ENCODE data around the gene ZNF385C. TPM values are rescaled to one million over a fixed set of nuclear protein-coding genes. Genes with fewer than 3 reads are reported as not detected.

ZNF385C gene
- total RNA-seq, 1 experiment from 2014 or later = 3.7 TPM

- no peaks in the 10 kb centered on the region for H3K9me3 Mint-ChIP-seq
- H3K36me3 Mint-ChIP-seq = no peaks in the 10 kb centered on the region
- POLR2A ChIA-PET = interaction anchor here (0.6 to 1.5 kb wide), 2 partner anchors 11 to 116 kb away, joined by 3 read pairs; no protein-coding TSS in a partner anchor
- peaks cover 4% of the 10 kb centered on the region for H3K27me3 Mint-ChIP-seq (ENCODE audit: low read depth)
- peaks cover 37% of the 10 kb centered on the region for H3K4me1 Mint-ChIP-seq
- no peak overlapping the region for H3K4me3 Mint-ChIP-seq
- CTCF ChIA-PET = interaction anchor here (0.6 to 4.9 kb wide), 7 partner anchors 11 to 391 kb away, joined by 3 to 26 read pairs (median 6); no protein-coding TSS in a partner anchor
- ATAC-seq (no peak), DNase-seq (ENCODE audit: low spot score) (no peak)
- no peak overlapping the region for H3K27ac Mint-ChIP-seq
- no peak for TF ChIP-seq JUN (CRISPR knock-in tag; IDR thresholded peaks at IDR 0.05)
These were observed 41.6 kb downstream of the ZNF385C start for GRCh38 chr17:42056635-42057034.

GRCh38 chr17:42055496-42055895 is 42.8 kb downstream of the ZNF385C start:
- peaks cover 46% of the 10 kb centered on the region for H3K4me1 Mint-ChIP-seq
- no peaks in the 10 kb centered on the region for H3K9me3 Mint-ChIP-seq
- H3K36me3 Mint-ChIP-seq = no peaks in the 10 kb centered on the region
- CTCF ChIA-PET = interaction anchor here (0.9 to 4.9 kb wide), 13 partner anchors 11 to 472 kb away, joined by 3 to 26 read pairs (median 4); partner anchors contain the start of genes DHX58 and NKIRAS2
- TF ChIP-seq SMAD4 (CRISPR knock-in tag; IDR thresholded peaks at IDR 0.05) (no peak), MYBL2 (CRISPR knock-in tag; IDR thresholded peaks at IDR 0.05) (no peak), FOXP1 (CRISPR knock-in tag; IDR thresholded peaks at IDR 0.05; ENCODE audit: borderline replicate concordance) (no peak)
- TF ChIP-seq, protein P1, sequence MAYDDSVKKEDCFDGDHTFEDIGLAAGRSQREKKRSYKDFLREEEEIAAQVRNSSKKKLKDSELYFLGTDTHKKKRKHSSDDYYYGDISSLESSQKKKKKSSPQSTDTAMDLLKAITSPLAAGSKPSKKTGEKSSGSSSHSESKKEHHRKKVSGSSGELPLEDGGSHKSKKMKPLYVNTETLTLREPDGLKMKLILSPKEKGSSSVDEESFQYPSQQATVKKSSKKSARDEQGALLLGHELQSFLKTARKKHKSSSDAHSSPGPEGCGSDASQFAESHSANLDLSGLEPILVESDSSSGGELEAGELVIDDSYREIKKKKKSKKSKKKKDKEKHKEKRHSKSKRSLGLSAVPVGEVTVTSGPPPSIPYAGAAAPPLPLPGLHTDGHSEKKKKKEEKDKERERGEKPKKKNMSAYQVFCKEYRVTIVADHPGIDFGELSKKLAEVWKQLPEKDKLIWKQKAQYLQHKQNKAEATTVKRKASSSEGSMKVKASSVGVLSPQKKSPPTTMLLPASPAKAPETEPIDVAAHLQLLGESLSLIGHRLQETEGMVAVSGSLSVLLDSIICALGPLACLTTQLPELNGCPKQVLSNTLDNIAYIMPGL (CRISPR knock-in tag; IDR thresholded peaks at IDR 0.05) = no peak
- H3K27ac Mint-ChIP-seq = no peak overlapping the region
- DNase-seq (ENCODE audit: low spot score) (no peak), ATAC-seq (no peak)
- POLR2A ChIA-PET = interaction anchor here (1.5 kb wide), 1 partner anchor 12 kb away, joined by 3 read pairs; no protein-coding TSS in a partner anchor
- H3K27me3 Mint-ChIP-seq (ENCODE audit: low read depth) = peaks cover 6% of the 10 kb centered on the region
- H3K4me3 Mint-ChIP-seq = no peak overlapping the region

DNA sequence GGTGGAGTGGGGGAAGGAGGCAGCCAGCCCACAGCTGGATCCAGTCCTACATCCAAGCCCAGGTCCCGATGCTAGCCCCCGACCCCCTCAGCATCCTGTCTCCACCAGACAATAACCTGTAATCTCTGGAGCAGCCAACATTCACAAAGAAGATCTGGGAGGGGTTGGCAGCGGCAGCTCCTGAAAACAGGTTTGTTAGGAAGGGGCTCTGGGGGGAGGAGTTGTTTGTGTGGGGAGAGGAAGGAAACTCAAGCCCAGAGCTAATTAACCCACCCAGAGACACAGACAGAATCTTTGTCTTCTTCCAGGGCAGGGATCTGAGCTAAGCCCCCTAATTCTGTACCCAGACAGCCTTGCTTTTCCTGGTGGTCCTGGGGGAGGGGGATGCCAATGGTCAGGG is 43.2 kb downstream of the ZNF385C start:
- Mint-ChIP-seq H3K4me1 (peaks cover 46% of the 10 kb centered on the region), H3K9me3 (no peaks in the 10 kb centered on the region), H3K27me3 (ENCODE audit: low read depth) (peaks cover 6% of the 10 kb centered on the region), H3K27ac (no peak overlapping the region), H3K36me3 (no peaks in the 10 kb centered on the region), H3K4me3 (peak overlapping the region; percentile 3; the same call in 1 of the 2 replicates)
- TF ChIP-seq, protein P2, sequence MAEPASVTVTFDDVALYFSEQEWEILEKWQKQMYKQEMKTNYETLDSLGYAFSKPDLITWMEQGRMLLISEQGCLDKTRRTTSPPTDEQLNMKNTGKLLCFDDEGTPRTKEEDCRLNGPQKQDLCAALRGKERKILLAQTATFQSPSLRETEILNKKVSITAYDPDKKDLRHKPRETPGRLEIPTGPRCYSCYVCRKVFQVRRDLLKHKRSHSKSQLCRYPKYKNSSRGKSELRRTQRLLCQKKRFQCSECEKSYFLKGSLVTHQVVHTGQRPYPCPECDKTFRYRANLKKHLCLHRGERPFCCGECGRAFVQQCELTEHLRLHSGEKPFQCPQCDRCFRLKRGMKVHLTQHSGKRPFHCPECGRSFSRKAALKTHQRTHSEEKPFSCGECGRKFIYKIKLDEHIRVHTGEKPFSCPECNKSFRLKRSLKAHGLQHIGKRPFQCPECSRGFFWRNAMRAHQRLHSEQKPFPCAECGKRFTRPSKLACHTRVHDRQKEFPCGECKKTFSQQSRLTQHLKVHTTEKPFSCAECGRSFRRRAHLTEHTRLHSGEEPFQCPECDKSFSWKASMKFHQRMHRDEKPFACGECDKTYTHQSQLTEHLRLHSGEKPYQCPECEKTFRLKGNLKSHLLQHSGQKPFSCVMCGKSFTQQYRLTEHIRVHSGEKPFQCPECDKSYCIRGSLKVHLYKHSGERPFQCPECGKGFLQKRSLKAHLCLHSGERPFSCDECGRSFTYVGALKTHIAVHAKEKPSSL (CRISPR knock-in tag; conservative IDR thresholded peaks at IDR 0.05) = no peak
- TF ChIP-seq, protein P3, sequence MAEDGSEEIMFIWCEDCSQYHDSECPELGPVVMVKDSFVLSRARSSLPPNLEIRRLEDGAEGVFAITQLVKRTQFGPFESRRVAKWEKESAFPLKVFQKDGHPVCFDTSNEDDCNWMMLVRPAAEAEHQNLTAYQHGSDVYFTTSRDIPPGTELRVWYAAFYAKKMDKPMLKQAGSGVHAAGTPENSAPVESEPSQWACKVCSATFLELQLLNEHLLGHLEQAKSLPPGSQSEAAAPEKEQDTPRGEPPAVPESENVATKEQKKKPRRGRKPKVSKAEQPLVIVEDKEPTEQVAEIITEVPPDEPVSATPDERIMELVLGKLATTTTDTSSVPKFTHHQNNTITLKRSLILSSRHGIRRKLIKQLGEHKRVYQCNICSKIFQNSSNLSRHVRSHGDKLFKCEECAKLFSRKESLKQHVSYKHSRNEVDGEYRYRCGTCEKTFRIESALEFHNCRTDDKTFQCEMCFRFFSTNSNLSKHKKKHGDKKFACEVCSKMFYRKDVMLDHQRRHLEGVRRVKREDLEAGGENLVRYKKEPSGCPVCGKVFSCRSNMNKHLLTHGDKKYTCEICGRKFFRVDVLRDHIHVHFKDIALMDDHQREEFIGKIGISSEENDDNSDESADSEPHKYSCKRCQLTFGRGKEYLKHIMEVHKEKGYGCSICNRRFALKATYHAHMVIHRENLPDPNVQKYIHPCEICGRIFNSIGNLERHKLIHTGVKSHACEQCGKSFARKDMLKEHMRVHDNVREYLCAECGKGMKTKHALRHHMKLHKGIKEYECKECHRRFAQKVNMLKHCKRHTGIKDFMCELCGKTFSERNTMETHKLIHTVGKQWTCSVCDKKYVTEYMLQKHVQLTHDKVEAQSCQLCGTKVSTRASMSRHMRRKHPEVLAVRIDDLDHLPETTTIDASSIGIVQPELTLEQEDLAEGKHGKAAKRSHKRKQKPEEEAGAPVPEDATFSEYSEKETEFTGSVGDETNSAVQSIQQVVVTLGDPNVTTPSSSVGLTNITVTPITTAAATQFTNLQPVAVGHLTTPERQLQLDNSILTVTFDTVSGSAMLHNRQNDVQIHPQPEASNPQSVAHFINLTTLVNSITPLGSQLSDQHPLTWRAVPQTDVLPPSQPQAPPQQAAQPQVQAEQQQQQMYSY (CRISPR knock-in tag; IDR thresholded peaks at IDR 0.05) = 0 out of 2 replicates have a peak, but pooled peaks have one; percentile 37
- DNase-seq (ENCODE audit: low spot score) = no peak
- no peak for ATAC-seq
- ChIA-PET POLR2A (interaction anchor here (0.6 to 1.5 kb wide), 2 partner anchors 13 to 89 kb away, joined by 3 to 4 read pairs; no protein-coding TSS in a partner anchor), CTCF (interaction anchor here (0.6 to 4.9 kb wide), 17 partner anchors 12 to 472 kb away, joined by 3 to 26 read pairs (median 4); partner anchors contain the start of genes DHX58 and NKIRAS2)

GRCh38 chr17:42053731-42054500 is 44.4 kb downstream of the ZNF385C start:
- ChIA-PET CTCF (interaction anchor here (0.7 to 4.9 kb wide), 11 partner anchors 10 to 123 kb away, joined by 3 to 26 read pairs (median 8); partner anchors contain the start of genes NKIRAS2 and ODAD4), POLR2A (interaction anchor here (0.8 kb wide), 1 partner anchor 9 kb away, joined by 4 read pairs; no protein-coding TSS in a partner anchor)
- Mint-ChIP-seq H3K27ac (no peak overlapping the region), H3K36me3 (no peaks in the 10 kb centered on the region), H3K4me1 (peaks cover 46% of the 10 kb centered on the region), H3K4me3 (no peak overlapping the region), H3K27me3 (ENCODE audit: low read depth) (peaks cover 9% of the 10 kb centered on the region), H3K9me3 (no peaks in the 10 kb centered on the region)
- no peak for DNase-seq (ENCODE audit: low spot score)
- peak; percentile 6; the same call in 1 of the 2 replicates for ATAC-seq
- TF ChIP-seq, protein P4, sequence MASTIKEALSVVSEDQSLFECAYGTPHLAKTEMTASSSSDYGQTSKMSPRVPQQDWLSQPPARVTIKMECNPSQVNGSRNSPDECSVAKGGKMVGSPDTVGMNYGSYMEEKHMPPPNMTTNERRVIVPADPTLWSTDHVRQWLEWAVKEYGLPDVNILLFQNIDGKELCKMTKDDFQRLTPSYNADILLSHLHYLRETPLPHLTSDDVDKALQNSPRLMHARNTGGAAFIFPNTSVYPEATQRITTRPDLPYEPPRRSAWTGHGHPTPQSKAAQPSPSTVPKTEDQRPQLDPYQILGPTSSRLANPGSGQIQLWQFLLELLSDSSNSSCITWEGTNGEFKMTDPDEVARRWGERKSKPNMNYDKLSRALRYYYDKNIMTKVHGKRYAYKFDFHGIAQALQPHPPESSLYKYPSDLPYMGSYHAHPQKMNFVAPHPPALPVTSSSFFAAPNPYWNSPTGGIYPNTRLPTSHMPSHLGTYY (CRISPR knock-in tag; IDR thresholded peaks at IDR 0.05) = no peak
- TF ChIP-seq PREB (CRISPR knock-in tag; IDR thresholded peaks at IDR 0.05; ENCODE audit: borderline replicate concordance) = no peak
- TF ChIP-seq, protein P5, sequence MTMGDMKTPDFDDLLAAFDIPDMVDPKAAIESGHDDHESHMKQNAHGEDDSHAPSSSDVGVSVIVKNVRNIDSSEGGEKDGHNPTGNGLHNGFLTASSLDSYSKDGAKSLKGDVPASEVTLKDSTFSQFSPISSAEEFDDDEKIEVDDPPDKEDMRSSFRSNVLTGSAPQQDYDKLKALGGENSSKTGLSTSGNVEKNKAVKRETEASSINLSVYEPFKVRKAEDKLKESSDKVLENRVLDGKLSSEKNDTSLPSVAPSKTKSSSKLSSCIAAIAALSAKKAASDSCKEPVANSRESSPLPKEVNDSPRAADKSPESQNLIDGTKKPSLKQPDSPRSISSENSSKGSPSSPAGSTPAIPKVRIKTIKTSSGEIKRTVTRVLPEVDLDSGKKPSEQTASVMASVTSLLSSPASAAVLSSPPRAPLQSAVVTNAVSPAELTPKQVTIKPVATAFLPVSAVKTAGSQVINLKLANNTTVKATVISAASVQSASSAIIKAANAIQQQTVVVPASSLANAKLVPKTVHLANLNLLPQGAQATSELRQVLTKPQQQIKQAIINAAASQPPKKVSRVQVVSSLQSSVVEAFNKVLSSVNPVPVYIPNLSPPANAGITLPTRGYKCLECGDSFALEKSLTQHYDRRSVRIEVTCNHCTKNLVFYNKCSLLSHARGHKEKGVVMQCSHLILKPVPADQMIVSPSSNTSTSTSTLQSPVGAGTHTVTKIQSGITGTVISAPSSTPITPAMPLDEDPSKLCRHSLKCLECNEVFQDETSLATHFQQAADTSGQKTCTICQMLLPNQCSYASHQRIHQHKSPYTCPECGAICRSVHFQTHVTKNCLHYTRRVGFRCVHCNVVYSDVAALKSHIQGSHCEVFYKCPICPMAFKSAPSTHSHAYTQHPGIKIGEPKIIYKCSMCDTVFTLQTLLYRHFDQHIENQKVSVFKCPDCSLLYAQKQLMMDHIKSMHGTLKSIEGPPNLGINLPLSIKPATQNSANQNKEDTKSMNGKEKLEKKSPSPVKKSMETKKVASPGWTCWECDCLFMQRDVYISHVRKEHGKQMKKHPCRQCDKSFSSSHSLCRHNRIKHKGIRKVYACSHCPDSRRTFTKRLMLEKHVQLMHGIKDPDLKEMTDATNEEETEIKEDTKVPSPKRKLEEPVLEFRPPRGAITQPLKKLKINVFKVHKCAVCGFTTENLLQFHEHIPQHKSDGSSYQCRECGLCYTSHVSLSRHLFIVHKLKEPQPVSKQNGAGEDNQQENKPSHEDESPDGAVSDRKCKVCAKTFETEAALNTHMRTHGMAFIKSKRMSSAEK (CRISPR knock-in tag; IDR thresholded peaks at IDR 0.05; ENCODE audit: borderline replicate concordance) = no peak
